ENCODE data around the gene CPSF7. TPM values are rescaled to one million over a fixed set of nuclear protein-coding genes. Genes with fewer than 3 reads are reported as not detected.
A peak's percentile ranks its signal among the peaks of the same experiment; 100 is the strongest.

Gene CPSF7
- total RNA-seq, 1 experiment from 2014 or later: 145 TPM

DNA sequence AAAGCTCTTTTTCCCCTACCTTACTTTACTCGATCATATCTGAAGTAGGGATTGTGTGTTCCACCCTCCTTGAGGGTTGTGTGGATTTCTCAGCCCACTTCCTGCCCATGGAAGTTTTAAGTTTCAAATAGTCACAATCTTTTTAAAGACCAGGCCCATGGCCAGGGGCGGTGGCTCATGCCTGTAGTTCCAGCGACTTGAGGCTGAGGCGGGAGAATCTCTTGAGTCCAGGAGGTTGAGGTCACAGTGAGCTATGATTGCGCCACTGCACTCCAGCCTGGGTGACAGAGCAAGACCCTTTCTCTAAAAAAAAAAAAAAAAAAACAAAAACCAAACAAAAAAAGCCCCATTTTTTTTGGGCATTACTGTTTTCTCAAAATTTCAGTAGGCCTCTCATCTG, 42.5 kb upstream of the CPSF7 start:
- TF ChIP-seq, protein P1, sequence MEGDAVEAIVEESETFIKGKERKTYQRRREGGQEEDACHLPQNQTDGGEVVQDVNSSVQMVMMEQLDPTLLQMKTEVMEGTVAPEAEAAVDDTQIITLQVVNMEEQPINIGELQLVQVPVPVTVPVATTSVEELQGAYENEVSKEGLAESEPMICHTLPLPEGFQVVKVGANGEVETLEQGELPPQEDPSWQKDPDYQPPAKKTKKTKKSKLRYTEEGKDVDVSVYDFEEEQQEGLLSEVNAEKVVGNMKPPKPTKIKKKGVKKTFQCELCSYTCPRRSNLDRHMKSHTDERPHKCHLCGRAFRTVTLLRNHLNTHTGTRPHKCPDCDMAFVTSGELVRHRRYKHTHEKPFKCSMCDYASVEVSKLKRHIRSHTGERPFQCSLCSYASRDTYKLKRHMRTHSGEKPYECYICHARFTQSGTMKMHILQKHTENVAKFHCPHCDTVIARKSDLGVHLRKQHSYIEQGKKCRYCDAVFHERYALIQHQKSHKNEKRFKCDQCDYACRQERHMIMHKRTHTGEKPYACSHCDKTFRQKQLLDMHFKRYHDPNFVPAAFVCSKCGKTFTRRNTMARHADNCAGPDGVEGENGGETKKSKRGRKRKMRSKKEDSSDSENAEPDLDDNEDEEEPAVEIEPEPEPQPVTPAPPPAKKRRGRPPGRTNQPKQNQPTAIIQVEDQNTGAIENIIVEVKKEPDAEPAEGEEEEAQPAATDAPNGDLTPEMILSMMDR (conservative IDR thresholded peaks at IDR 0.05): no peak
- Histone ChIP-seq H3K56ac (ENCODE audit: insufficient read length, low read depth, low read length) (no peak overlapping the region), H3K4ac (ENCODE audit: low read depth, low read length) (no peak overlapping the region), H2AFZ (ENCODE audit: low read length) (no peak overlapping the region), H3K23ac (ENCODE audit: insufficient read length, low read depth, low read length) (no peak overlapping the region), H4K5ac (ENCODE audit: insufficient read length, low read depth, low read length) (no peak overlapping the region), H3K4me2 (ENCODE audit: insufficient read depth, insufficient read length, low read length) (no peak overlapping the region), H2BK5ac (ENCODE audit: insufficient read length, low read length) (no peak overlapping the region), H2BK12ac (ENCODE audit: insufficient read length, low read depth, low read length) (no peak overlapping the region), H3T11ph (ENCODE audit: low read length) (no peak overlapping the region), H3K79me1 (ENCODE audit: insufficient read depth, low read depth, low read length, poor library complexity, severe bottlenecking) (no peaks in the 10 kb centered on the region), H2BK15ac (ENCODE audit: low read depth, low read length) (no peak overlapping the region), H4K8ac (replicated peaks; ENCODE audit: insufficient read length, low read depth, low read length) (no peak overlapping the region), H3K18ac (ENCODE audit: insufficient read length, low read depth, low read length) (no peak overlapping the region), H3K27me3 (ENCODE audit: insufficient read depth, low read length) (no peaks in the 10 kb centered on the region), H4K91ac (ENCODE audit: insufficient read length, low read depth, low read length) (no peak overlapping the region), H3K23me2 (ENCODE audit: insufficient read length, low read depth, low read length, poor library complexity, severe bottlenecking) (no peaks in the 10 kb centered on the region), H3K14ac (ENCODE audit: insufficient read depth, low read length) (no peak overlapping the region), H2BK20ac (ENCODE audit: low read depth, low read length, poor library complexity, severe bottlenecking) (no peak overlapping the region), H3K27ac (ENCODE audit: insufficient read length, low read depth, low read length) (no peak overlapping the region), H3K4me1 (ENCODE audit: insufficient read depth, low read length) (no peaks in the 10 kb centered on the region), H3K79me2 (ENCODE audit: insufficient read depth, low read length) (no peaks in the 10 kb centered on the region), H3K9me3 (ENCODE audit: control insufficient read depth, low read depth, low read length) (no peaks in the 10 kb centered on the region), H4K20me1 (ENCODE audit: control insufficient read depth, insufficient read depth, insufficient read length) (no peaks in the 10 kb centered on the region), H2AK5ac (ENCODE audit: insufficient read length, low read length) (no peak overlapping the region), H2BK120ac (ENCODE audit: low read depth, low read length, poor library complexity, severe bottlenecking) (no peak overlapping the region), H3K9ac (ENCODE audit: extremely low read depth, insufficient read length, low read length) (no peak overlapping the region)
- no peak overlapping the region for H3K4me3 Mint-ChIP-seq
- H3K4me1 Mint-ChIP-seq: peaks cover 4 to 5% of the 10 kb centered on the region in 2 experiments; a peak in 2 of 4 replicates
- no peaks in the 10 kb centered on the region for H3K9me3 Mint-ChIP-seq
- no peaks in the 10 kb centered on the region; the same call in 1 of the 2 replicates for H3K27me3 Mint-ChIP-seq (ENCODE audit: low read depth)
- DNase-seq: no peak
- no CpG with 5 or more reads among the region's 5 CpGs for WGBS (ENCODE audit: extremely low coverage, insufficient read length, low lambda C conversion rate)
- peaks cover 0 to 9% (median 7%) of the 10 kb centered on the region in 3 experiments; a peak in 3 of 7 replicates for H3K36me3 Mint-ChIP-seq (ENCODE audit: insufficient read depth in 1 of 3, low read depth in 3 of 3)
- H3K27ac Mint-ChIP-seq: peak overlapping the region in 2 of 3 experiments; percentile 52 to 90; a peak in 3 of 7 replicates
